ENCODE measurements around the gene KRT37.

GRCh38 chr17:41382394-41382793, 42.0 kb downstream of the KRT37 start:
- TF ChIP-seq CTCF (IDR thresholded peaks at IDR 0.05 in 8 of 11, conservative IDR thresholded peaks at IDR 0.05 in 3 of 11): no peak
- TF ChIP-seq POLR2AphosphoS5 (IDR thresholded peaks at IDR 0.05): no peak
- no peak for TF ChIP-seq POLR2A (IDR thresholded peaks at IDR 0.05)

Measured in spleen (tissue), 7 donors.